ENCODE data around the gene STXBP6. TPM values are rescaled to one million over a fixed set of nuclear protein-coding genes. Genes with fewer than 3 reads are reported as not detected.

Gene STXBP6
- total RNA-seq, 2 donors from 2014 or later = 13.5 to 20.2 TPM

DNA sequence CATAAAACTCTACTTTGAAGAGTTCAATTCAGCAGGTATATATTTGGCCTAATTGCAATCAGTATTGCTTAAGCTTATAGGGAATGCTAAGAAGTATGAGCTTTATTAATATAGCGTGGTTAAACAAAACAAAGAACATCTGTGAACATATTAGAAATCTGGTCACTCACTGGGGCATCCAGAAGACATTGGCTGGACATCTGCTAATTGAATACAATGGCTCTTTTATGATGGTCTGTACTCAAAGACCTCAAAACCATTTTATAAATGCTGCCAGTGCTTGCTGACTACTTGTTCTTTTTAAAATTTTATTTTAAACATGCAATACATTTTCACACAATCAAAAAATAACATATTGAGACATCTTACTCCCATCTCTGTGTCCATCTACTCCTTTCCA, 173.0 kb downstream of the STXBP6 start:
- Histone ChIP-seq H3K4me3 (no peak overlapping the region), H3K27ac (no peak overlapping the region), H3K27me3 (no peaks in the 10 kb centered on the region), H3K36me3 (no peaks in the 10 kb centered on the region), H3K4me1 (peaks cover 0 to 70% of the 10 kb centered on the region in 2 donors), H3K9me3 (no peaks in the 10 kb centered on the region)
- DNase-seq (ENCODE audit: low spot score) = no peak
- TF ChIP-seq, protein P1, sequence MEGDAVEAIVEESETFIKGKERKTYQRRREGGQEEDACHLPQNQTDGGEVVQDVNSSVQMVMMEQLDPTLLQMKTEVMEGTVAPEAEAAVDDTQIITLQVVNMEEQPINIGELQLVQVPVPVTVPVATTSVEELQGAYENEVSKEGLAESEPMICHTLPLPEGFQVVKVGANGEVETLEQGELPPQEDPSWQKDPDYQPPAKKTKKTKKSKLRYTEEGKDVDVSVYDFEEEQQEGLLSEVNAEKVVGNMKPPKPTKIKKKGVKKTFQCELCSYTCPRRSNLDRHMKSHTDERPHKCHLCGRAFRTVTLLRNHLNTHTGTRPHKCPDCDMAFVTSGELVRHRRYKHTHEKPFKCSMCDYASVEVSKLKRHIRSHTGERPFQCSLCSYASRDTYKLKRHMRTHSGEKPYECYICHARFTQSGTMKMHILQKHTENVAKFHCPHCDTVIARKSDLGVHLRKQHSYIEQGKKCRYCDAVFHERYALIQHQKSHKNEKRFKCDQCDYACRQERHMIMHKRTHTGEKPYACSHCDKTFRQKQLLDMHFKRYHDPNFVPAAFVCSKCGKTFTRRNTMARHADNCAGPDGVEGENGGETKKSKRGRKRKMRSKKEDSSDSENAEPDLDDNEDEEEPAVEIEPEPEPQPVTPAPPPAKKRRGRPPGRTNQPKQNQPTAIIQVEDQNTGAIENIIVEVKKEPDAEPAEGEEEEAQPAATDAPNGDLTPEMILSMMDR (IDR thresholded peaks at IDR 0.05) = no peak

DNA sequence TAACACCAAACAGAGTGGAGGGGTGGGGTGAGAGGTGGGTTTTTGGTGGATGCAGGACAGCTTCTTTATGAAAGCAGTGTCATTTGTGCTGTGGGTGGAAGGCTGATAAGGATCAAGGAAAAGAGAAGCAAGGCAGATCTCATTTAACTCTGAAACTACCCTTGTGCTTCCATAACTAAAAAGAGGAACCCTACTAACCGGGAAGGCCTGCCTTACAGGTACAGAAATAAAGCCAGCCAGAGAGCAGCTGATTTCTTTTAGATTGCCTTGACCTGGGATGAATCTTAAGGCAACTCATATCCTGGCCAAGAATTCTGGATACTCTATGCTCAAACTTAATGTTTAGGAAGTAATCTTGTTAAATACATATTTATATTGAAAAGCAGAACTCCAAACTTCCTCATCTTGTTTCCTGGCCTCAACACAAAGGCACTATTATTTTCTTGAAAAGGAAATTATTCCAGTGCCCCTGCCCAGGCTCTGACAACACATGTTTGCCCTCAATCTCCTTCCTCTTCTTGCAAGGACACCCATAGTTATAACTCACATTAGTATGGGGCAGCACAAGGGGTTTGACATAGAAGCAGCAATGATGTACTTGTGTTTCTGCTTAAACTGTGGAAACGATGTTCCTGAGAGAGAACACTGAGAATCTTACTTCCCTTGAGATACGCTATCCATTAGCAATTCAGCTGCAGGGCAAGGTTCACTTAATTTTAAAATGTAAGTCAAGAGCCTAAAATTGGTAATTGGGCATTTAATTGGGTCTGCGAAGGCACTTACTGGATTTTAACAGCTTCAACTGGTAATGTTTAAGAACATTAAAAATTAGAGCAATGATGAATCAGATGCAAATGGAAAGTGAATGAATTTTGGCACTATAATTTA, 173.7 kb downstream of the STXBP6 start:
- H3K9me3 ChIP-seq = no peaks in the 10 kb centered on the region
- H3K36me3 ChIP-seq = no peaks in the 10 kb centered on the region
- no peak overlapping the region for H3K4me3 ChIP-seq
- DNase-seq (ENCODE audit: low spot score) = no peak
- TF ChIP-seq, protein P1 (IDR thresholded peaks at IDR 0.05) = no peak
- H3K4me1 ChIP-seq = peaks cover 0 to 68% of the 10 kb centered on the region in 2 donors
- no peaks in the 10 kb centered on the region for H3K27me3 ChIP-seq
- H3K27ac ChIP-seq = peak overlapping the region in 1 of 2 donors; percentile 43

DNA sequence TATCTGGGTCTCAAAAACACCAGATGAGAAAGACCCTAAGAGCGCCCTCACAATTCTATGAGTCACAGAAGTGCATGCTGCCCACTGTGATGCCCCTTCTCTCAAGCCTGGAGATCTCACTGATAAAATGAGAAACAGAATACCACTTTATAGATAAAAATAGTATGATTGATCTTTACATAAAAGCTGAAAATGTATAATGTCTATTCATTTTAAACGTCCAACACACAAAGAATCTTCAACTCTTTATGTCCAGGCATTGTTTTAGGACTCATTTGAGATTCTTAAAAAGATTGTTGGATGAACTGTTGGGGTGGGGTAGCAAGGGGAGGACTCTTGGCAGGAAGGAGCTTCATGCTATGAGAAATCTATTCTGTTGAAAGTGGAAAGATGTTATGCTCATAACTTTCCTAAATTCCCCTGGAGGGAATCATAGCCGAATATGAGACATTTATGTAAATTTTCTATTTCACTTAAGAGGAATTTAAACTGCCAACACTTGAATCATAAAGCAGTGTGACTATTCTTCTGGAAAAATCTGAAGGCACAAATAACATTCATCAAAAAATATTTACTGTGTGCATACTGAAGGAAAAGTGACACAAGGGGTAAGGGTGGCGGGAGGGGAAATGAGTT, 174.6 kb downstream of the STXBP6 start:
- Histone ChIP-seq H3K36me3 (no peaks in the 10 kb centered on the region), H3K4me1 (peaks cover 0 to 61% of the 10 kb centered on the region in 2 donors), H3K9me3 (no peaks in the 10 kb centered on the region), H3K4me3 (no peak overlapping the region), H3K27ac (no peak overlapping the region), H3K27me3 (no peaks in the 10 kb centered on the region)
- TF ChIP-seq, protein P1 (IDR thresholded peaks at IDR 0.05) = no peak
- no peak for DNase-seq (ENCODE audit: low spot score)

DNA sequence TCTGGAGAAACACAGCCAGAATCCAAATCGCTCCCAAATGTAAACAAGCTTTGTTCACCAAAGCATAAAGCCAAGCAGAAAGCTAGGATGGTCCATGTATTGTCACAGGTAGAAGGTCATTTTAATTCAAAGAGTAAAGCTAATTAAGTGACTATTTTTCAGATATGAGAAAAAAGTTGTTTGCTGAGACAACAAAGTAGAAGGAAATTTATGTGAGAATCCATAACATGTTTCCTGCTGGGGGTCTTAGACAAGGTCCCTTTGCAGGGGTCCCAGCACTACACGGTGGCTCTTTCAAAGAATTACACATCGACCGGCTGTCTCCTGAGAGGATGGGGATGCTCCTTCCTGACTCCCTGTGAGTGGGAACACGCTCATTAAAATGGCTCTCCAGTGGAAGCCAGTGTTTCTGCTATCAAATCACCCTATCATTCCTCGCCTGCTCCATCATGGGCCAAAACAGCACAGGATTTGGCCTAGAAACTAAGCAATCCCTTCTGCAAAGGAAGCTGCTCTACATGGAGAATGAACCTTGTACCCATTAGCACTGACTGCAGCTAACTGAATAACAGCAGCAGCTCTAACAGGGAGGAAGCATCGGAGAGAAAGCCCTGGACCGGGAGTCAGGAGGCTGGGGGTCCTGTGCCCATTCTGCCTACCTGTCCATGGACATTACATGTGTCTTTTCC, 175.3 kb downstream of the STXBP6 start:
- DNase-seq (ENCODE audit: low spot score) = no peak
- Histone ChIP-seq H3K9me3 (no peaks in the 10 kb centered on the region), H3K36me3 (no peaks in the 10 kb centered on the region), H3K27me3 (no peaks in the 10 kb centered on the region), H3K27ac (no peak overlapping the region), H3K4me1 (peaks cover 0 to 54% of the 10 kb centered on the region in 2 donors), H3K4me3 (no peak overlapping the region)
- TF ChIP-seq, protein P1 (IDR thresholded peaks at IDR 0.05) = no peak

DNA sequence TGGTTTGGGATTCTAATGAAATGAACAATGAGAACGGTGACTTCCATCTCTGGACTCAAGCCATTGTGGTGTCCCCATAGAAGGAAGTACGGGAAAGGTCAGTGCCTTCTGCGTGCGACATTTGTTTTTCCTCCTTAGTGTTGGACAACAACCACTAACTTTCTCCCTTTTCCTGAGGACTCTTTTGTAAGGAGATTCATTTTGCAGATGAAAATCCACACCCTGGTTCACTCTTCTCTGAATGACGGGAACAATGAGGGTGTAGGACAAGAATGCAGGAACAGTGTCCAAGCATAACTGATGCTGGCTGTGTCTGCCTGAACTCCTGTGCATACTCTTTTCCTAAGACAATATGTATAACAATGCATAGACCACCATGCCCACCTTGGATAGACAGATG, 176.4 kb downstream of the STXBP6 start:
- no peak for DNase-seq (ENCODE audit: low spot score)
- Histone ChIP-seq H3K27ac (no peak overlapping the region), H3K9me3 (no peaks in the 10 kb centered on the region), H3K27me3 (no peaks in the 10 kb centered on the region), H3K36me3 (no peaks in the 10 kb centered on the region), H3K4me3 (no peak overlapping the region), H3K4me1 (peaks cover 0 to 48% of the 10 kb centered on the region in 2 donors)
- TF ChIP-seq, protein P1 (IDR thresholded peaks at IDR 0.05) = no peak

Measured in right atrium auricular region (tissue), 2 donors.